Activated naive CD4-positive, alpha-beta T cell treated with anti-CD3 and anti-CD28 coated beads, Interleukin-2, amount 50 U/mL, for 16 hours (primary cell): ENCODE results near the gene VSTM1.
"Not testable (repeated sequence)": the region's sequence is repeated elsewhere in the genome, so short reads cannot be mapped to it uniquely, and the experiment has no call there.

Source experiments
- DNase-seq: peaks from one replicate; pipeline ENCODE4 v3.0.0-alpha.2; 2020

Gene VSTM1, protein sequence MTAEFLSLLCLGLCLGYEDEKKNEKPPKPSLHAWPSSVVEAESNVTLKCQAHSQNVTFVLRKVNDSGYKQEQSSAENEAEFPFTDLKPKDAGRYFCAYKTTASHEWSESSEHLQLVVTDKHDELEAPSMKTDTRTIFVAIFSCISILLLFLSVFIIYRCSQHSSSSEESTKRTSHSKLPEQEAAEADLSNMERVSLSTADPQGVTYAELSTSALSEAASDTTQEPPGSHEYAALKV

DNA sequence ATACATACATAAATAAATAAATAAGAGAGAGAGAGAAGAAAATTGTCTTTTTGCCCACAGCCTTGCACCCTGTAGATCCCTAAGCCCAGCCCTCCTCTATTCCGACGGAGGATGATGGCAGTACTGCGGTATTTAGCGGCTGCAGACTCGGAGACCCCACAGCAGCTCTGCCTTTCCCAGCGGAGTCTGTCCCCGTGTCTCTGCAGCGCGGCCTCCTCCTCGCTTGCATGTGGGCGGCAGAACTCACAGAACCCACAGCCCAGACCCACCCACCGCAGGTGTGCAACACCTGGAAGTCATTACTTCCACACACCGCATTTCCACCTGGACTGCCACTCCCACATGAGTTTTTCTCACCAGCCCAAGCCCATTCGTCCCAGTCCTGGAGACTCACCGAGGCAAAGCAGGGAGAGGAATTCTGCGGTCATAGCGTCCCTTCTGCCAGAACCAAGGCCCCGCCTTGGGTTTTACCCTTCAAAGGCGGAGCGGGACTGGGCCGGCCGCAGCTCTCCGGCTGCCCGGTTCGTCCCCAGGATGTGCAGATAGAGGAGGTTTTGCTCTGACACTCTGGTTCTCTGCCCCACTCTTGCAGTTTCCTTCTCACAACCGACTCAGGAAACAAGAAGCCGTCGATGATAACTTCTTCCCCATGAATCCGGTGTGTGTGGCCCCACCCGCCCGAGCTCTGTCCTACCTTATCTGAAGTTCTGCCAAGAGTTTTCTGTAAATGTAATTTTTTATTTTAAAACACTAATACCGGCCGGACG lies at the start of gene VSTM1:
Gene VSTM1, minus strand, starts transcription at position 548 of the 767 bp plus-strand sequence. Its CDS starts 120 bp downstream, at position 428.
- no peak for DNase-seq

DNA sequence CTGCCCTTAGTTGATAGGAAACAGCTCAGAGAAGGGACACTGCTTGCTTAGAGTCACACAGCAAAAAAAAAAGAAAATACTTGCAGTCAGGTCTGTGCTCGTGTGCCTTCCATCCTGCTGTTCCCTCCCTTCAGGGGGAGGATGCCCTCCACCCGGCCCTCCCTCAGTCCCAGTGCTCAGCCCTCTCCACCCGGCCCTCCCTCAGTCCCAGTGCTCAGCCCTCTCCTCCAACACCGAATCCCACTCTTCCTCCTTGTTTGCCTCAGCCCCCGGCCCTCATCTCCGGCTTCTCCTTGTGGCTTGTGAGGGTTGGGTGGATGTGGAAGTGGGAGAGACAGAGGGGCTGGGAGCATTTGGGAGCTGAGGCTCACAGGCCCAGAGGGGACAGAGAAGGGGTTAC lies 46.0 kb upstream of the VSTM1 start:
- no peak for DNase-seq

DNA sequence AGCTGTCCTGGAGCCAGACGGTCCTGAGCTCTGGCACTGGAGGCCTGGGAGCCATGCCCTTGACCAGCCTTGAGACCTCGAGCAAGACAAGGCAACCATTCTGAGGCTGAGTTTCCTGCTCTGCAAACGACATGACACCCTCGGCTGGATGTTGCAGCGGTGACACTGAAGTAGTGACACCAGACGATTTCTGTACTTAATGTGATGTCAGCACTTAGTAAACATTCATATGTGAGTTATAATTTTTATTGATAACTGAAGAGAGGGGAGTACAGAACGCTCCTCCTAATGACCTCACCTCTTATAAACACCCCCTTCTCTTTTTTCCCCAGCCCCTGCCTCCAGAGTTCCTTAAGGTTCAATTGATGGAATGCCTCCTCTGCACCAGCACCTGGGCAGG lies 44.8 kb upstream of the VSTM1 start:
- DNase-seq: no peak

DNA sequence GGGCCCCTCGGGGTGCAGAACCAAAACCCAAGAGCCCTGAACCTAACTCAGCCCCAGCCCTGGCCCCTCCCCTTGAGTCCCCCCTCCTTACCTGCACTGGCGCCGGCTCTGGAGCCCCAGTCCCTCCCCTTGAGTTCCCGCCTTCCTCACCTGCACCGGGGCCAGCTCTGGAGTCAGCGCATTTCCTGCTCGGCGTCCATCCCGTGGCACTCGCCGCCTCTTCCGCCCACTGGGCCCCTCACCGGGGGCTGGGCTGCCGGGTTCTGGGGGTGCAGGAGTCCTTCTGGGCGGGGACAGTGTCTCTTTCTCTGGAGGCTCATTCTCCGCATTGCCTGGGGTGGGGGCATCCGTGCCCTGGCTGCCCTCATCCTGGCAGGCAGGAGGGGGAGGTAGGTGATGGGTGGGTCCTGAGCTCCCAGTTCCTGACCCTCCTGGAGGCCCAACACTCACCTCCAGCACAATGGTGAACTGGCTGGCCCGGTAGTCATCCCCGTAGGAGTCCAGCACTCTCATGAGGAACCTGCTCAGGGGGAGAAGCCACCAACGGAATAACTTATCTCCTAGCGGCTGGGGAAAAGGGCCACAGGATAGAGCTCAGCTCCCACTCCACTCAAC lies 44.3 kb upstream of the VSTM1 start:
- DNase-seq: no peak

DNA sequence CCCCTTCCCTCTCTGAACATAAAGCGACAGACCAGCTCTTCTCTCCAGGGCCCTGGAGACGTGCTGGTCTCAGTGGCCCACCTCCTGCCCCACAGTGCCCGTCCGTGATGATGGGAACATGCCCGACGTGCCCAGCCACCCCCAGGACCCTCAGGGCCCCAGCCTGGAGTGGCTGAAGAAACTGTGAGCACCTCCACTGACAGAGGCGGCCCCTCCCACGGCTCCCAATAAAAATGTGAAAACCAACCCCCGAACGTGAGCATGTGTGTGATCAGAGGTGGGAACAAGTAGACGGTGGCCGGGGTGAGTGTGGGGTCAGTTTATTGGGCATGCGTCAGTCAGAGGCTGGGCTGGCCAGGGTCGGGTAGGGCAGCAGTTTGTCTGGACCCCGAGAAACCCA lies 43.0 kb upstream of the VSTM1 start:
- no peak for DNase-seq

DNA sequence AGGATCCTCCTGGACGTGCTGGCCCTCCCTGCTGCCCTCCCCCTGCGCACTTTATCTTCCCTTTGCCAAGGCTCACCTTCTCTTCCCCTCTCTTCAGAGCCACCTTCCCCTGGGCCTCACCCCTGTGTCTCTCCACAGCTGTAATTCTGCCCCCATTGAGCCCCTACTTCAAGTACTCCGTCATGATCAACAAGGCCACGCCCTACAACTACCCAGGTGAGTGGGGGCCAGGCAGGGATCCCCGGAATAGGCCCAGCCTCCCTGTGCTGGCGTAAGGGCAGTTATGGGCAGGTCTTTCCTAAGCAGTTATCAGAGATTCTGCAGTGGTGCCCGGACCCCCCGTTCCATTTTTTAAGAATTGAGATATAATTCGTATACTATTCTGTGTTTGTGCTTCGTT lies 42.1 kb upstream of the VSTM1 start:
- no peak for DNase-seq

DNA sequence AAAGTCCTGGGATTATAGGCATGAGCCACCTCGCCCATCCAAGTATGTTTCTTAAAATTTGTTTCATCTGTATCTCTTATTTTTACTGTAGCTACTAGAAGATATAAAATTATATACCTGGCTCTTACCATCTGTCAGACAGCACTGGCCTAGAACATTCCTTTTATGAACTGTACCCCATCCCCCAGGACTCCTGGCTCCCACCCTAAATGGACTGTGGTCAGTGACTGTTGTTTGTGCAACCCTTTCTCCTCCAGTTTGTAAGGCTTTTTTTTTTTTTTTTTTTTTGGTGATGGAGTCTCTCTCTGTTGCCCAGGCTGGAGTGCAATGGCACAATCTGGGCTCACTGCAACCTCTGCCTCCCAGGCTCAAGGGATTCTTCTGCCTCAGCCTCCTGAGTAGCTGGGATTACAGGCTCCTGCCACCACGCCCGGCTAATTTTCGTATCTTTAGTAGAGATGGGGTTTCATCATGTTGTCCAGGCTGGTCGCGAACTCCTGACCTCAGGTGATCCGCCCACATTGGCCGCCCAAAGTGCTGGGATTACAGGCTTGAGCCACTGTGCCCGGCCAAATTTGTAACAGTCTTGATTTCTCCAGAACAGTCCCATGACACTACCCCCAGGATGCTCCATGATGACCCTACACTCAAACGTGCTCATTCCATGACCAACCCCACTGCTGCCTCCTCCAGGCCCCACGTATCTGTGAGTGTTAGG lies 41.5 kb upstream of the VSTM1 start:
- no peak for DNase-seq

DNA sequence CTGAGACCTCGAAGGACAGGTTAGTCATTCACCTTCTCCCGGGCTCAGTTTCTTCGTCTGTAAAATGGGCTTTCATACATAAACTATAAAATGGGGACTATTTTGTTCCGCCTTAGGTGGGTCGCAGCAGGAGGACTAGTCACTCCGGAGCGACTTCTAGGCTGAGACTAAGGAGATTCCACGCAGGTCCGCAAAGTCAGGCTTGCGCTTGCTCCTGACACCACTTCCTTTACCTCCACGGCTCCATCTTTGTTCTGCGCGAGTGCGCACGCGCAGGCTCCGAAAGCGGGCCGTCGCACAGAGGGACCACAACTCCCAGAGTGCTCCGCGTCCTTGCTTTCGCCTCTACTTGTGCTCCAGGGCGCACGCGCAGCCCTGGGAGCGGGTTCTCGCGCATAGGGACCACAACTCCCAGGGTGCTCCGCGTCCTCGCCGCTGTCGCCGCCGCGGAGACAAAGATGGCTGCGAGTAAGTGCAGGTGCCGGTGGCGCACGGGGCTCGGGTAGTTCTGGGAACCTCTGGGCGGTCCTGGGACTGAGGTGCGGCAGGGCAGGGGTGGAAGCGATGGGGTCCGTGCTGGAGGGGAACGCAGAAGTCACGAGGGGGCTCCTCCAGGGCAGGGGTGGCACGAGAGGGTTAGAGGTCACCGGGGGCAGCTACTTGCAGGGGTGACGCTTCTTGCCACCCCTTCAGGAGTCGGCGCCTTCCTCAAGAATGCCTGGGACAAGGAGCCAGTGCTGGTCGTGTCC lies 38.9 kb upstream of the VSTM1 start, which contains the start of gene NDUFA3:
Gene NDUFA3, plus strand, starts transcription at position 435 of the 749 bp plus-strand sequence. Its CDS starts 24 bp downstream, at position 459.
- DNase-seq: peak; percentile 97

DNA sequence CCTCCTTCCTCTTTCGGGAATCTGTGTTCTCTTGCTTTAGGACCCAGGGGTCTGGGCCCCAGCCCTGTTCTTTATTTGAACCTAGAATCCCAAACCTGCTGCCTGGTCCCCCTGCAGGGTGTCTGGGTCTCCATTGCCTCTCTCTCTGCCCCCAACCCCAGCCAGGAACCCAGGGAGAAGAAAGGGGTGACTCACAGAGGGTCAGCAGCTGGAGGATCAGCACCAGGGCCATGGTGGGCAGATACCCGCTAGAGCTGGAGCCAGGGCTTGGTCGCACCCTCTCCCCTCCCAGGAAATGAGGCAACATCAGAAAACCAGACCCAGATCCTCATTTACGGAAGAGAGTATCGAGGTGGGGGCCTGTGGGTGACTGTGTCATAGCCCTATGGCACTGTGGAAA lies 36.9 kb upstream of the VSTM1 start, which contains the start of gene OSCAR:
Gene OSCAR, minus strand, starts transcription at position 243 of the 400 bp plus-strand sequence. Its CDS starts 11 bp downstream, at position 232.
- no peak for DNase-seq

DNA sequence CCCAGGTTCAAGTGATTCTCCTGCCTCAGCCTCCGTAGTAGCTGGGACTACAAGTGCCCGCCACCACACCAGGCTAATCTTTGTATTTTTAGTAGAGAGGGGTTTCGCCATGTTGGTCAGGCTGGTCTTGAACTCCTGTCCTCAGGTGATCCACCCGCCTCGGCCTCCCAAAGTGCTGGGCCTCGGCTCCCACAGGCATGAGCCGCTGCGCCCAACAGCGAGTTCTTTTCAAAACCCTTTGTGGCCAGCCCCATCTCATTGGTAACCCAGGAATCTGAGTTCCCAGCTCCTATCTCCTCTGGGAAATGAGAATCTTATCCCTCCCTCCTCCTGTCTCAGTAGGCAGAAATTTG lies 36.2 kb upstream of the VSTM1 start:
- DNase-seq: not testable (repeated sequence)

DNA sequence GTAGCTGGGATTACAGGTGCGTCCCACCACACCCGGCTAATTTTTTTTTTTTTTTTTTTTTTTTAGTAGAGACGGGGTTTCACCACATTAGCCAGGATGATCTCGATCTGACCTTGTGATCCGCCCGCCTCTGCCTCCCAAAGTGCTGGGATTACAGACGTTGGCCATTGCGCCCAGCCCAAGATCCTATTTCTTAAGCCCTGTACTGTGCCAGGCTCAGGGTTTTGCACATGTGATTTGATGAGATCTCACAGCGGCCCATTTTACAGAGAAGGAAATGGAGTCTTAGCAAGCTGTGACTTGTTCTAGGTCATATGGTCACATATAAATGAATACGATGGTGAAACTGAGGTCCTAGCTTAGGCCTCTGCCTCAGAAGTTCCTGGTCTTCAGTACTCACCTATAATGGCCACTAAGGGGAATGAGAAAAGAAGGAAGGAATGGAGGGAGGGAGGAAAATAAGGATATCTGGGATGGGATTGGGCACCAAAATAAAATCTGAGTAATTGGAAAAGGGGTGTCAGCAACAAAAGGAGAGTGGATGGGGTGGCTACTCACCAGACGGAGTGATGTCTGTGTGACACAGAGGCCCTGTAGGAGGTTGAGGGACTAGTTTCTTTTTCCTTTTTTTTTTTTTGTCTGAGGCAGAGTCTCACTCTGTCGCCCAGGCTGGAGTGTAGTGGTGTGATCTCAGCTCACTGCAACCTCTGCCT lies 35.6 kb upstream of the VSTM1 start:
- no peak for DNase-seq

DNA sequence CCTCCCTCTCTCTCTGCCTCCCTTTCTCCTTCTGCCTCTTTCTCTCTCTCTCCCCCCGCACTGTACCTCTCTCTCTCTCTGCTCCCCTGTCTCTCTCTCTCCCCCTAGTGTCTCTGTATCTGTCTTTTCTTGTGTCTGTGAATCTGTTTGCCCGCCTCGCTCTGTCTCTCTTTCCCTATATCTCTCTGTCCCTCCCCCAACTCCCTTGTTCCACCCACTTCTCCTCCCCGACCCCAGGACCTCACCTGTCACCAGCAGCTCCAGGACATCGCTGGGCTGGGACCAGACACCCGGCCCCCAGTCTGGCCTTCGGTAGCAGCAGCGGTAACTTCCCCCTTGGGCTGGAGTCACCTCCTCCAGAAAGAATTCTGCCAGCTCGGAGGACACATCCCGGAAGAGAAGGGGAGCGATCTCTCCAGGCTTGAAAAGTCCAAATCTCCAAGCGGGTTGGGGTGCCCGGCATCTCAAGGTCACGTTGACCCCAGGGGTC lies 33.0 kb upstream of the VSTM1 start:
- DNase-seq: no peak

DNA sequence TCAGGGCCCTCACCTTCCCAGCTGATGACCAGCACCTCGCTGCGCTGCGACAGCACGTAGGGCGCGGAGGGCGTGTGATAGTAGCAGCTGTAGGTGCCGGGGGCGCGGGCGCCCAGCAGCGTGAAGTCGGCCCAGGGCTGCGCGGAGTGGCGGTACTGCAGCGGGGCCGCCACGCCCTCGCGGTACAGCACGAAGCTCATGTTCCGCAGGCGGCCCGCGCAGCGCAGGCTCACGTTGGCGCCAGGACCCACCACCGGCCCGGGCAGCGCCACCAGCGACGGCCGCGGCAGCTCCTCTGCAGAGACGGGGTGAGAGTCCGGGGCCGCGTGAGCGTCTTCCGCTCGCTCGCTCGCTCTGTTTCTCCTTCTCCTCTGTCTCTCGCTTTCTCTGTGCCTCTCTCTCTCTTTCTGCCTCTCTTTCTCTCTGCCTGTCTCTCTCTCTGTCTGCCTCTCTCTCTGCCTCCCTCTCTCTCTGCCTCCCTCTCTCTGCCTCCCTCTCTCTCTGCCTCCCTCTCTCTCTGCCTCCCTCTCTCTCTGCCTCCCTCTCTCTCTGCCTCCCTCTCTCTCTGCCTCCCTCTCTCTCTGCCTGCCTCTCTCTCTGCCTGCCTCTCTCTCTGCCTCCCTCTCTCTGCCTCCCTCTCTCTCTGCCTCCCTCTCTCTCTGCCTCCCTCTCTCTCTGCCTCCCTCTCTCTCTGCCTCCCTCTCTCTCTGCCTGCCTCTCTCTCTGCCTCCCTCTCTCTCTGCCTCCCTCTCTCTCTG lies 32.3 kb upstream of the VSTM1 start:
- peak; percentile 64 for DNase-seq

DNA sequence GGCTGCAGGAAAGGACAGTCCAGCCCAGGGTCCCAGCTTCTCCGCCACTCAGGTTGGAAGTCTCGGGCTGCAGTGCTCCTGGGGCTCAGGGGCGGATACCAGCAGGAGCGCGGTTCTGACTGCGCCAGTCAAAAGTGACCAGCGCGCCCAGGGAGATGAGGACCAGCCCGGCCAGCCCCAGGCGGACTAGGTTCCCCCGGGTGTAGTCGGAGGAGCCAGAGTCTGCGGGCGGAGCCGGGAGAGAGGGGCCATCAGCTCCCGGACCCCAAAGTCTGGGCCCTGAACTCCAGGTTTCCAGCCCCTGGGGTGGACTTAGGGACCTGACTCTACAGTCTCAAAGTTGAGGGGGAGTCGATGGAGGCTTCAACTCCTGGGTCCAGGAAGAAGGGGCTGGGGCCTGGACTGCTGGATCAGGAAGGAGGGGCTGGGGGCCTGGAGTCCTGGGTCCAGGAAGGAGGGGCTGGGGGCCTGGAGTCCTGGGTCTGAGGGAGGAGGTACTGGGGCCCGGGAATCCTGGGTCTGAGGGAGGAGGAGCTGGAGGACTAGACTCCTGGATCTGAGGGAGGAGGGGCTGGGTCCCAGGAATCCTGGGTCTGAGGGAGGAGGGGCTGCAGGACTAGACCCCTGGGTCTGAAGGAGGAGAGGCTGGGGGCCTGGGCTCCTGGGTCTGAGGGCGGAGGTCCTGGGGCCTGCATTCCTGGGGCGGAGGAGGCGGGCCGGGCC lies 31.6 kb upstream of the VSTM1 start:
- no peak for DNase-seq

DNA sequence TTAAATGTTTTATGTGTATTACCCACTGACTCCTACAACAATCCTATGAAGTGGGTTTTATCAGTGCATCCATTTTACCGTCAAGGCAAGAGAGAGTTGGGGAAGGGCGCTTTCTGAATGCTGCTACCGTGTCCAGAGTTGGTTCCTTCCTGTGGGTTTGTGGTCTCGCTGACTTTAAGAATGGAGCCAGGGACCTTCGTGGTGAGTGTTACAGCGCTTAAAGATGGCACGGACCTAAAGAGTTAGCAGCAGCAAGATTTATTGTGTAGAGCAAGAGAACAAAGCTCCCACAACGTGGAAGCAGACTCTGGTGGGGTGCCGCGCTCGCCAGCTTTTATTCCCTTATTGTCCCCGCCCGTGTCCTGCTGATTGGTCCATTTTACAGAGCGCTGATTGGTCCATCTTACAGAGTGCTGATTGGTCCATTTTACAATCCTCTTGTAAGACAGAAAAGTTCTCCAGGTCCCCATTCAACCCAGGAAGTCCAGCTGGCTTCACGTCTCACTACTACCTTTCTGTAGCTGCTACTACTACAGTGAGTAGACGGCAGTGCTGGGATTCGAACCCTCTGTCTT lies 30.8 kb upstream of the VSTM1 start:
- DNase-seq: no peak

DNA sequence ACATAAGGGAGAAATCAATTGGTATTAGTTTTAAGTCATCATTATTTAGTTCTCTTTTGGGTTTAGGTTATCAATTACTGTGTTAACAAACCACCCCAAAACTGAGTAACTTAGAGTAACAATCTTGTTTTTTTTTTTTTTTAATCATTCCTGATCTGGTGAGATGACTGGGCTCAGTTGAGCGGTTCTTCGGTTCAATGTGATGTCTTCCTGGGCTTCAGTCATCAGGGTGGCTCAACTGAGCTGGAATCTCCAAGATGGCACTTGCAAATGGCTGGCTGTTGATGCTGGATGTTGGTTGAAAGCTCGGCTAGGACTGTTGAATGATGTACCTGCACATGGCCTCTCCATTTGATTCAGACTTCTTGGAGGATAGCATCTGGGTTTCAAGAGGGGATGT lies 20.7 kb upstream of the VSTM1 start:
- no peak for DNase-seq

DNA sequence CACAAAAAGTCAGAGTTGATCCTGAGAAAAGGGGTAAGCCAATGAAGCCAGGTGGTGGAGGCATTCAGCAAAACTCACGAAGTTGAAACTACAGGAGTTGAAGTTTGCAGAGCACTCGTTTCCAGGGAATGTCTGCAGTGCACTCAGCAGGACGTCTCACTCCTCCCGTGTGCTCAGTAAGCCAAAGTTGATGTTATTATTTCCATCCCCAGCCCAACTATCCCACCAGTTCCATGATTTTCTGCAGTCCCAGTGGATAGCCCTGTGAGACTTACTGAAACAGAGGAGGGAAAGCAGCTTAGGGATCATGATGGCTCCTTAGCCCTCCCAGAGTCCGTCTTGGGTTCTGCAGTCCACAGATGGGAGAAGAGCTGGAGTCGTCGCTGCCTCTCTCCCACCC lies 17.3 kb upstream of the VSTM1 start, which contains the start of gene TARM1:
Gene TARM1, minus strand, starts transcription at position 334 of the 400 bp plus-strand sequence. Its CDS starts 25 bp downstream, at position 309.
- no peak for DNase-seq

DNA sequence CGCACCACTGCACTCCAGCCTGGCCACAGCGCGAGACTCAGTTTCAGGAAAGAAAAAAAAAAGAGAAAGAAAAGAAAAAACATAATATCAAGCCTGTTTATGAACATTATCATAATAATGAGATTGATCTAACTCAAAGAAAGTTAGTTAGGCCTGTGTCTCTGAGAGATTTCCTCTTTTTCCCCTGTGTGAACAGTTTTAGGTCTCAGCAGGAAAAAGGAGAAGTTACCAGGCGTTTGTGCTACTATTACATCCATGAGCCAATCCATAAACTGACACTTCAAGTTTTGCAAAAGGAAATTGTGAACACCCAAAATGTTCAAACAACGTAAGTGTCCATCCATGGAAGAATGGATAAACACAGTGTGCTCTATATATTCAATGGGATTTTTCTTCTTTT lies 13.6 kb upstream of the VSTM1 start:
- no peak for DNase-seq

DNA sequence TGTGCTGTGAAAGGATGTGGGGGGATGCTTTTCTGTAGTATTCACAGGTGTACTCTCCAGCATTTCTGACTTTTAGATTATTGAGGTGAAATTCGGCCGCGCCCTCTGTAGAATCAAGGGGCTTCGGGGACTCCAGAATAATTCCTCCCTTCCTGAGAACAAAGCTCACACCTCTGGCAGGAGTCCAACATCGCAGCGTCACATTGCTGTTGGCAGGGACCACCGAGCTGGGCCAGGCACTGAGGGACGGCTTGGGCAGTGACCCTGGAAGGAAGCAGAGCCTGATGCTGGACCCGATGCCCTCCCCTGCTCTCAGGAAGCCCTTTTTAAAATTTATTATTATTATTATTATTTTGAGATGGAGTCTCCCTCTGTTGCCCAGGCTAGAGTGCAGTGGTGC lies 11.2 kb upstream of the VSTM1 start:
- DNase-seq: no peak

DNA sequence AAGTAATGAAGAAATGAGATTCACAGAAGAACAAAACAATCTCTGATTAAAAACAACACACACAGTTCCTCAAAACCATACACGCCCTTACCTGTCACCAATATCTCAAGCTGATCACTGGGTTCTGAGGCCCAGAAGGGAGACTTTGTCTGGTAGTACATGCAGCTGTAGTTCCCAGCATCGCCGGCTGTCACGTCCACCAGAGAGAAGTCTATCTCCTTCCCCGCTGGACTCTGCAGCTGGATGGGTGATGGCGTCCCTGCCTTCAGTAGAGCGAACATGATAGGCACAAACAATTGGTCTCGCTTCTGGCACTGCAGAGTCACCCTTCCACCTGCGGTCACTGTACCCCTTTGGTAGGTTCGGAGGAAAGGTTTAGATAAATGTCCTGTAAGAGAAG lies 10.1 kb upstream of the VSTM1 start:
- DNase-seq: no peak
